A673 (cell line): ENCODE measurements around the gene IFI35. TPM values are rescaled to one million over a fixed set of nuclear protein-coding genes. Genes with fewer than 3 reads are reported as not detected.

Source experiments
- BruUV-seq: library from RNA; stranded (reverse); fragments of 400-500 nt; replicated peaks from 2 replicates; lab custom pipeline; 2021; lab: Mats Ljungman, UMichigan
- CTCF ChIA-PET: fragments of 300-600 bp; sonication (Branson Sonifier 250); formaldehyde crosslinking; loops from one replicate; lab custom pipeline; 2022; ENCODE audit warnings: antibody characterized with exemption; lab: Charles Lee
- POLR2A ChIA-PET: fragments of 300-600 bp; sonication (Branson Sonifier 250); formaldehyde crosslinking; loops from one replicate; lab custom pipeline; 2022; ENCODE audit warnings: antibody characterized with exemption; ENCODE audit not compliant: low non-redundant PET; lab: Charles Lee
- DNase-seq: peaks from one replicate; pipeline ENCODE4 v3.0.0-alpha.2; 2015; ENCODE audit warnings: low spot score
- H3K27ac ChIP-seq: fragments of 200-600 bp; sonication (generic); 2 replicates; pipeline ENCODE4 v1.5.1; 2016; ENCODE audit warnings: mixed run types, low read depth, mild to moderate bottlenecking, mixed read lengths, antibody characterized with exemption, low read length; ENCODE audit not compliant: poor library complexity, severe bottlenecking
- H3K27me3 ChIP-seq: fragments of 200-600 bp; sonication (generic); replicated peaks from 2 replicates; pipeline ENCODE4 v1.6.1; 2017; ENCODE audit warnings: mixed run types, low read depth, mild to moderate bottlenecking, mixed read lengths, antibody characterized with exemption, low read length; ENCODE audit not compliant: insufficient read depth, poor library complexity
- H3K36me3 ChIP-seq: fragments of 200-600 bp; sonication (generic); 2 replicates; pipeline ENCODE4 v1.6.1; 2016; ENCODE audit warnings: mixed run types, mild to moderate bottlenecking, mixed read lengths, antibody characterized with exemption, low read length; ENCODE audit not compliant: insufficient read depth, poor library complexity, severe bottlenecking
- H3K4me1 ChIP-seq: fragments of 200-600 bp; sonication (generic); 2 replicates; pipeline ENCODE4 v1.6.1; 2017; ENCODE audit warnings: mixed run types, mild to moderate bottlenecking, mixed read lengths, antibody characterized with exemption, low read length; ENCODE audit not compliant: insufficient read depth, poor library complexity, severe bottlenecking
- H3K4me3 ChIP-seq: fragments of 200-600 bp; sonication (generic); 2 replicates; pipeline ENCODE4 v1.5.1; 2016; ENCODE audit warnings: low read depth, mixed run types, mild to moderate bottlenecking, mixed read lengths, low read length; ENCODE audit not compliant: poor library complexity, severe bottlenecking
- H3K9me3 ChIP-seq: fragments of 200-600 bp; sonication (generic); 2 replicates; pipeline ENCODE4 v1.6.1; 2016; ENCODE audit warnings: mixed run types, low read depth, mild to moderate bottlenecking, mixed read lengths, antibody characterized with exemption, low read length; ENCODE audit not compliant: poor library complexity, severe bottlenecking
- CTCF ChIP-seq: fragments of 300-800, 200-600 bp; sonication (generic); conservative IDR thresholded peaks from 2 replicates; pipeline ENCODE4 v1.5.1; 2017; ENCODE audit warnings: low read depth, mild to moderate bottlenecking, antibody characterized with exemption, low read length, moderate library complexity, mixed read lengths
- EZH2 ChIP-seq: fragments of 200-600 bp; sonication (generic); IDR thresholded peaks from 2 replicates; pipeline ENCODE4 v1.6.1; 2017; ENCODE audit warnings: borderline replicate concordance, low read depth, mild to moderate bottlenecking, mixed read lengths, antibody characterized with exemption, low read length; ENCODE audit not compliant: poor library complexity, severe bottlenecking
- intact Hi-C: fragments of 100-400 bp; cut with micrococcal nuclease; formaldehyde crosslinking; loops from one replicate; pipeline ENCODE4 v1.10.0; 2022; ENCODE audit not compliant: unreplicated experiment
- total RNA-seq: library from RNA; stranded (reverse); gene quantifications from 2 replicates; pipeline ENCODE4 v1.2.3, GENCODE V29; 2021

The IFI35 gene
- total RNA-seq, 1 experiment from 2014 or later: 4.9 TPM

DNA sequence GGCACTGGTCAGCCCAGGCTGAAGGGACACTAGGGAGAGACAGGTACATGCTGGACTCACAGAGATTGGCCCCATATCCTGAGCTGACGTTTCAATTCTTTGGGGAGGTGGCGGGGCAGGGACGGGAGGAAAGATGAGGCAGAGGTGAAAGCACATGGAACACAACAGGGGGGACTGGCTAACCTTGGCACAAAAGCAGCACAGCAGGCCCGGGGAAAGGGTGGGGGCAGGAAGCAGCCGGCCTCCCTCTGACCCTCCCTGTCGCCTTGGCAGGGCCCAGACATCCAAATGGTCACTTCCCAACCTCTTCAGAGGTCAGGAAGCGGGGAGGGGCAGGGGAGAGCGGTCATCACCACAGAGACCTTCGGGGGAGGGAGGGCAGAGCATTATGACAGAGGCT, 9.0 kb downstream of the IFI35 start:
- Histone ChIP-seq H3K4me3 (no peak overlapping the region), H3K9me3 (no peaks in the 10 kb centered on the region), H3K27ac (no peak overlapping the region), H3K27me3 (no peaks in the 10 kb centered on the region), H3K36me3 (no peaks in the 10 kb centered on the region), H3K4me1 (no peaks in the 10 kb centered on the region)
- POLR2A ChIA-PET: no interaction called here
- DNase-seq: no peak
- no TSS peak for BruUV-seq
- intact Hi-C loops: no loop called here
- CTCF ChIA-PET: no interaction called here
- TF ChIP-seq CTCF (no peak), EZH2 (no peak)

GRCh38 chr17:43016216-43016615, 9.6 kb downstream of the IFI35 start:
- Histone ChIP-seq H3K27ac (no peak overlapping the region), H3K4me3 (no peak overlapping the region), H3K9me3 (no peaks in the 10 kb centered on the region), H3K36me3 (no peaks in the 10 kb centered on the region), H3K27me3 (no peaks in the 10 kb centered on the region), H3K4me1 (no peaks in the 10 kb centered on the region)
- ChIA-PET POLR2A (no interaction called here), CTCF (no interaction called here)
- BruUV-seq: no TSS peak
- intact Hi-C loops: no loop called here
- no peak for DNase-seq
- TF ChIP-seq EZH2: no peak
- TF ChIP-seq CTCF: no peak

GRCh38 chr17:43018008-43018853, 11.6 kb downstream of the IFI35 start:
- Histone ChIP-seq H3K9me3 (no peaks in the 10 kb centered on the region), H3K36me3 (no peaks in the 10 kb centered on the region), H3K4me1 (no peaks in the 10 kb centered on the region), H3K27me3 (no peaks in the 10 kb centered on the region), H3K4me3 (no peak overlapping the region), H3K27ac (no peak overlapping the region)
- intact Hi-C loops: no loop called here
- ChIA-PET POLR2A (no interaction called here), CTCF (no interaction called here)
- no TSS peak for BruUV-seq
- DNase-seq: no peak
- TF ChIP-seq EZH2: no peak
